HCT116 (cell line): Measurements from ENCODE around the gene DUSP16. TPM values are rescaled to one million over a fixed set of nuclear protein-coding genes. Genes with fewer than 3 reads are reported as not detected.

Source experiments
- ATAC-seq: fragments of 200-7000 bp; cut with Tn5 transposase; 2 replicates; pipeline ENCODE4 v1.9.1; 2020; ENCODE audit warnings: mild to moderate bottlenecking, moderate library complexity
- BruUV-seq: library from RNA; stranded (reverse); fragments of 400-500 nt; replicated peaks from 2 replicates; lab custom pipeline; 2021; lab: Mats Ljungman, UMichigan
- CTCF ChIA-PET: fragments of 300-600 bp; sonication (Branson Sonifier 250); formaldehyde crosslinking; loops from one replicate; lab custom pipeline; 2021; ENCODE audit warnings: antibody characterized with exemption; lab: Charles Lee
- POLR2A ChIA-PET: fragments of 300-600, 350-600 bp; sonication (Branson Sonifier 250); formaldehyde crosslinking; loops from one replicate; lab custom pipeline; 2021; ENCODE audit warnings: antibody characterized with exemption; lab: Charles Lee
- RAD21 ChIA-PET, 2 experiments: fragments of 300-600 bp; sonication (Branson Sonifier 250); formaldehyde crosslinking; loops; one replicate each; lab custom pipeline; 2023; ENCODE audit warnings: low total read pairs in 2 of 2; ENCODE audit not compliant: uncharacterized antibody in 2 of 2, unreplicated experiment in 2 of 2, low non-redundant PET in 1 of 2; lab: Charles Lee
- DNase-seq: peaks from one replicate; pipeline ENCODE4 v3.0.0-alpha.2; 2010; ENCODE audit warnings: low read depth, low spot score
- H2AFZ ChIP-seq: fragments of 200-600 bp; shearing (Covaris generic), sonication (generic); 2 replicates; pipeline ENCODE4 v1.6.1; 2017; ENCODE audit warnings: low read depth, mixed run types, mixed read lengths, antibody characterized with exemption, low read length; ENCODE audit not compliant: poor library complexity, severe bottlenecking
- H3K27ac ChIP-seq: 2 replicates; pipeline ENCODE4 v1.5.1; 2012; ENCODE audit warnings: low read depth, low read length
- H3K27me3 ChIP-seq: fragments of 200-600 bp; sonication (generic); 2 replicates; pipeline ENCODE4 v1.6.1; 2016; ENCODE audit warnings: mixed run types, low read length, mixed read lengths; ENCODE audit not compliant: insufficient read depth
- H3K36me3 ChIP-seq, 2 experiments: fragments of 200-500 bp in 1 of 2; fragments of 200-600 bp in 1 of 2; sonication (Bioruptor generic) in 1 of 2; sonication (generic) in 1 of 2; 2 replicates each; pipeline versions ENCODE4 v1.5.1 to v1.6.1; 2014 to 2016; ENCODE audit warnings: low read length in 2 of 2, inconsistent platforms in 1 of 2, mixed read lengths in 1 of 2, mixed run types in 1 of 2; ENCODE audit not compliant: insufficient read depth in 2 of 2, control insufficient read depth in 1 of 2
- H3K4me1 ChIP-seq, 2 experiments: fragments of 200-600 bp in 1 of 2; sonication (generic) in 1 of 2; 2 replicates each; pipeline versions ENCODE4 v1.5.1 to v1.6.1; 2012 to 2017; ENCODE audit warnings: low read length in 2 of 2, inconsistent platforms in 1 of 2, mild to moderate bottlenecking in 1 of 2, mixed read lengths in 1 of 2, mixed run types in 1 of 2, moderate library complexity in 1 of 2; ENCODE audit not compliant: insufficient read depth in 2 of 2, control insufficient read depth in 1 of 2
- H3K4me2 ChIP-seq: fragments of 200-600 bp; sonication (generic); 2 replicates; pipeline ENCODE4 v1.6.1; 2017; ENCODE audit warnings: mixed run types, low read length, mixed read lengths
- H3K4me3 ChIP-seq, 2 experiments: fragments of 200-600 bp in 1 of 2; sonication (generic) in 1 of 2; replicated peaks in 1 of 2; 2 replicates each; pipeline ENCODE4 v1.5.1; 2011 to 2016; ENCODE audit warnings: low read length in 2 of 2, control low read depth in 1 of 2, low read depth in 1 of 2, mild to moderate bottlenecking in 1 of 2, mixed read lengths in 1 of 2, mixed run types in 1 of 2
- H3K79me2 ChIP-seq: fragments of 200-600 bp; sonication (generic); 2 replicates; pipeline ENCODE4 v1.6.1; 2017; ENCODE audit warnings: mild to moderate bottlenecking, mixed run types, low read length, moderate library complexity, mixed read lengths; ENCODE audit not compliant: insufficient read depth
- H3K9ac ChIP-seq: fragments of 200-600 bp; sonication (generic); 2 replicates; pipeline ENCODE4 v1.6.1; 2016; ENCODE audit warnings: low read length, mixed read lengths
- H3K9me2 ChIP-seq: fragments of 200-600 bp; sonication (generic), shearing (Covaris generic); 2 replicates; pipeline ENCODE4 v1.6.1; 2017; ENCODE audit warnings: mixed run types, mild to moderate bottlenecking, moderate library complexity; ENCODE audit not compliant: insufficient read depth
- H3K9me3 ChIP-seq, 2 experiments: fragments of 200-500 bp in 1 of 2; fragments of 200-600 bp in 1 of 2; sonication (Bioruptor generic) in 1 of 2; sonication (generic) in 1 of 2; 2 replicates each; pipeline ENCODE4 v1.6.1; 2014 to 2017; ENCODE audit warnings: low read length in 2 of 2, mixed read lengths in 2 of 2, inconsistent platforms in 1 of 2, low read depth in 1 of 2, mild to moderate bottlenecking in 1 of 2, mixed run types in 1 of 2, moderate library complexity in 1 of 2; ENCODE audit not compliant: control insufficient read depth in 1 of 2, insufficient read depth in 1 of 2
- H4K20me1 ChIP-seq: fragments of 200-600 bp; sonication (generic), shearing (Covaris generic); 2 replicates; pipeline ENCODE4 v1.6.1; 2017; ENCODE audit warnings: mixed run types, mild to moderate bottlenecking, moderate library complexity; ENCODE audit not compliant: insufficient read depth
- CBX3 ChIP-seq: IDR thresholded peaks from 2 replicates; pipeline ENCODE4 v1.6.1; 2012; ENCODE audit warnings: low read depth
- CTCF ChIP-seq, 3 experiments: fragments of 200-600 bp in 1 of 3; sonication (generic) in 1 of 3; IDR thresholded peaks in 2 of 3; conservative IDR thresholded peaks in 1 of 3; 2 replicates each; pipeline ENCODE4 v1.5.1; 2012 to 2017; ENCODE audit warnings: low read depth in 2 of 3, low read length in 2 of 3, antibody characterized with exemption in 1 of 3, borderline replicate concordance in 1 of 3, control low read depth in 1 of 3, mild to moderate bottlenecking in 1 of 3, mixed read lengths in 1 of 3, mixed run types in 1 of 3, moderate library complexity in 1 of 3; ENCODE audit not compliant: insufficient read depth in 1 of 3
- EGR1 ChIP-seq: IDR thresholded peaks from 2 replicates; pipeline ENCODE4 v1.6.1; 2012; ENCODE audit warnings: low read depth
- EZH2 ChIP-seq: fragments of 200-600 bp; sonication (generic); IDR thresholded peaks from 2 replicates; pipeline ENCODE4 v1.6.1; 2017; ENCODE audit warnings: antibody characterized with exemption, mixed run types
- EZH2phosphoT487 ChIP-seq: fragments of 200-600 bp; IDR thresholded peaks from 2 replicates; pipeline ENCODE4 v1.6.1; 2018; ENCODE audit warnings: antibody characterized with exemption, borderline replicate concordance
- FOSL1 ChIP-seq: IDR thresholded peaks from 2 replicates; pipeline ENCODE4 v1.6.1; 2012; ENCODE audit warnings: low read depth
- MAX ChIP-seq: IDR thresholded peaks from 2 replicates; pipeline ENCODE4 v1.6.1; 2012
- POLR2AphosphoS5 ChIP-seq: IDR thresholded peaks from 2 replicates; pipeline ENCODE4 v1.6.1; 2011; ENCODE audit warnings: mild to moderate bottlenecking, low read depth, low read length, moderate library complexity
- RAD21 ChIP-seq: IDR thresholded peaks from 2 replicates; pipeline ENCODE4 v1.6.1; 2012; ENCODE audit warnings: low read depth, mild to moderate bottlenecking
- REST ChIP-seq: IDR thresholded peaks from 2 replicates; pipeline ENCODE4 v1.6.1; 2012; ENCODE audit warnings: low read depth
- SIN3A ChIP-seq: IDR thresholded peaks from 2 replicates; pipeline ENCODE4 v1.6.1; 2012; ENCODE audit warnings: low read depth
- SP1 ChIP-seq: IDR thresholded peaks from 2 replicates; pipeline ENCODE4 v1.6.1; 2012; ENCODE audit warnings: low read depth
- SRF ChIP-seq: IDR thresholded peaks from 2 replicates; pipeline ENCODE4 v1.6.1; 2012; ENCODE audit warnings: low read depth
- ZFX ChIP-seq: fragments of 450-650 bp; IDR thresholded peaks from 2 replicates; pipeline ENCODE4 v1.6.1; 2017
- ZNF274 ChIP-seq: fragments of 200-500 bp; sonication (Bioruptor generic); IDR thresholded peaks from 2 replicates; pipeline ENCODE4 v1.6.1; 2014; ENCODE audit warnings: mild to moderate bottlenecking, low read depth, low read length, inconsistent platforms
- intact Hi-C: fragments of 100-400 bp; cut with micrococcal nuclease; formaldehyde crosslinking; loops from 2 replicates; pipeline ENCODE4 v1.10.0; 2022
- total RNA-seq: library from RNA; stranded (reverse); gene quantifications from one replicate; pipeline ENCODE4 v1.2.1, GENCODE V29; 2021; ENCODE audit not compliant: unreplicated experiment
- TF ChIP-seq, protein P1 (sequence below): IDR thresholded peaks from 2 replicates; pipeline ENCODE4 v1.6.1; 2012
- TF ChIP-seq, protein P2 (sequence below): IDR thresholded peaks from 2 replicates; pipeline ENCODE4 v1.6.1; 2011; ENCODE audit warnings: mild to moderate bottlenecking, low read length, moderate library complexity; ENCODE audit not compliant: insufficient replicate concordance; ENCODE audit errors: extremely low read depth

Gene DUSP16
- total RNA-seq, 1 experiment from 2014 or later = 13.4 TPM

- no TSS peak for BruUV-seq
- Histone ChIP-seq H2AFZ (no peak overlapping the region), H3K4me1 (no peaks in the 10 kb centered on the region), H3K79me2 (no peaks in the 10 kb centered on the region), H3K36me3 (no peaks in the 10 kb centered on the region), H3K9me2 (no peaks in the 10 kb centered on the region), H3K4me2 (no peak overlapping the region), H3K9me3 (peaks cover 0 to 5% of the 10 kb centered on the region in 2 experiments; a peak in 1 of 4 replicates), H3K4me3 (no peak overlapping the region), H3K27me3 (no peaks in the 10 kb centered on the region), H3K9ac (no peak overlapping the region), H4K20me1 (no peaks in the 10 kb centered on the region), H3K27ac (no peak overlapping the region)
- ChIA-PET CTCF (no interaction called here), POLR2A (no interaction called here), RAD21 (no interaction called here)
- ATAC-seq = no peak
- TF ChIP-seq POLR2AphosphoS5 (no peak), CBX3 (no peak), REST (no peak), EZH2phosphoT487 (no peak), SP1 (no peak), EGR1 (no peak), EZH2 (no peak), MAX (no peak), ZNF274 (no peak), FOSL1 (no peak), ZFX (no peak), SIN3A (no peak), RAD21 (no peak), SRF (no peak), CTCF (IDR thresholded peaks at IDR 0.05 in 2 of 3, conservative IDR thresholded peaks at IDR 0.05 in 1 of 3; ENCODE audit: borderline replicate concordance in 1 of 3, insufficient read depth in 1 of 3, low read depth in 2 of 3, low read length in 2 of 3) (no peak)
- TF ChIP-seq, protein P1, sequence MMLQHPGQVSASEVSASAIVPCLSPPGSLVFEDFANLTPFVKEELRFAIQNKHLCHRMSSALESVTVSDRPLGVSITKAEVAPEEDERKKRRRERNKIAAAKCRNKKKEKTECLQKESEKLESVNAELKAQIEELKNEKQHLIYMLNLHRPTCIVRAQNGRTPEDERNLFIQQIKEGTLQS = no peak
- TF ChIP-seq, protein P2, sequence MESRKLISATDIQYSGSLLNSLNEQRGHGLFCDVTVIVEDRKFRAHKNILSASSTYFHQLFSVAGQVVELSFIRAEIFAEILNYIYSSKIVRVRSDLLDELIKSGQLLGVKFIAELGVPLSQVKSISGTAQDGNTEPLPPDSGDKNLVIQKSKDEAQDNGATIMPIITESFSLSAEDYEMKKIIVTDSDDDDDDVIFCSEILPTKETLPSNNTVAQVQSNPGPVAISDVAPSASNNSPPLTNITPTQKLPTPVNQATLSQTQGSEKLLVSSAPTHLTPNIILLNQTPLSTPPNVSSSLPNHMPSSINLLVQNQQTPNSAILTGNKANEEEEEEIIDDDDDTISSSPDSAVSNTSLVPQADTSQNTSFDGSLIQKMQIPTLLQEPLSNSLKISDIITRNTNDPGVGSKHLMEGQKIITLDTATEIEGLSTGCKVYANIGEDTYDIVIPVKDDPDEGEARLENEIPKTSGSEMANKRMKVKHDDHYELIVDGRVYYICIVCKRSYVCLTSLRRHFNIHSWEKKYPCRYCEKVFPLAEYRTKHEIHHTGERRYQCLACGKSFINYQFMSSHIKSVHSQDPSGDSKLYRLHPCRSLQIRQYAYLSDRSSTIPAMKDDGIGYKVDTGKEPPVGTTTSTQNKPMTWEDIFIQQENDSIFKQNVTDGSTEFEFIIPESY = no peak
- intact Hi-C loops = no loop called here
- no peak for DNase-seq
Measured at GRCh38 chr12:12427568-12427967, 135.1 kb downstream of the DUSP16 start.
